Stimulated activated CD8-positive, alpha-beta memory T cell treated with anti-CD3 and anti-CD28 coated beads, Interleukin-15, amount 100 ng/mL, for 48 hours (primary cell): ENCODE results near the gene TMEM63A.
"Not testable (repeated sequence)": the region's sequence is repeated elsewhere in the genome, so short reads cannot be mapped to it uniquely, and the experiment has no call there.

ENCODE experiments used
- DNase-seq, 2 donors: peaks; one replicate each; pipeline ENCODE4 v3.0.0-alpha.2; 2020; ENCODE audit warnings: low read depth in 2 of 2

The TMEM63A gene

GRCh38 chr1:225796097-225796496, 86.1 kb downstream of the TMEM63A start:
- not testable (repeated sequence) for DNase-seq
